Thoracic aorta (tissue), 2 donors: Measurements from ENCODE around the gene ADARB2. TPM values are rescaled to one million over a fixed set of nuclear protein-coding genes. Genes with fewer than 3 reads are reported as not detected.

ENCODE experiments used
- ATAC-seq: fragments of 150-250 bp; one replicate; pipeline ENCODE4 v1.8.0; 2017; ENCODE audit warnings: low read depth; ENCODE audit not compliant: insufficient number of reproducible peaks, low FRiP score
- DNase-seq: peaks from one replicate; pipeline ENCODE4 v3.0.0-alpha.2; 2020; ENCODE audit warnings: low spot score
- H3K27ac ChIP-seq, 2 donors: fragments of 200-600 bp; sonication (generic); 1 replicate in 1 of 2; 2 replicates in 1 of 2; pipeline ENCODE4 v1.5.1; 2016; ENCODE audit warnings: mild to moderate bottlenecking in 2 of 2, moderate library complexity in 2 of 2
- H3K27me3 ChIP-seq: fragments of 200-600 bp; sonication (generic); replicated peaks from 2 replicates; pipeline ENCODE4 v1.6.0; 2016; ENCODE audit warnings: mild to moderate bottlenecking; ENCODE audit not compliant: insufficient read depth
- H3K36me3 ChIP-seq: fragments of 200-600 bp; sonication (generic); one replicate; pipeline ENCODE4 v1.5.1; 2016
- H3K4me1 ChIP-seq, 2 donors: fragments of 200-600 bp; sonication (generic); 1 replicate in 1 of 2; 2 replicates in 1 of 2; pipeline versions ENCODE4 v1.5.1 to v1.6.0; 2016; ENCODE audit warnings: low read depth in 2 of 2, mild to moderate bottlenecking in 1 of 2; ENCODE audit not compliant: control insufficient read depth in 1 of 2
- H3K4me3 ChIP-seq: fragments of 200-600 bp; sonication (generic); 2 replicates; pipeline ENCODE4 v1.5.1; 2016; ENCODE audit warnings: mild to moderate bottlenecking
- H3K9me3 ChIP-seq: fragments of 200-600 bp; sonication (generic); 2 replicates; pipeline ENCODE4 v1.5.1; 2016
- CTCF ChIP-seq: fragments of 200-600 bp; sonication (generic); IDR thresholded peaks from one replicate; pipeline ENCODE4 v1.5.1; 2019; ENCODE audit warnings: antibody characterized with exemption
- total RNA-seq, 2 donors: library from RNA; depleted of rRNA; stranded (reverse); fragments of >200 nt; gene quantifications; one replicate each; pipeline versions ENCODE4 v1.1.0 to v1.2.3, GENCODE V29; 2016

Gene ADARB2
- total RNA-seq, 2 donors from 2014 or later = 0.71 to 3.1 TPM

GRCh38 chr10:1311726-1312125, 425.6 kb downstream of the ADARB2 start:
- no peaks in the 10 kb centered on the region for H3K27me3 ChIP-seq
- no peak overlapping the region for H3K4me3 ChIP-seq
- peaks cover 8 to 31% of the 10 kb centered on the region in 2 donors for H3K4me1 ChIP-seq
- ATAC-seq = no peak
- H3K27ac ChIP-seq = no peak overlapping the region
- H3K36me3 ChIP-seq = no peaks in the 10 kb centered on the region
- no peaks in the 10 kb centered on the region for H3K9me3 ChIP-seq
- no peak for TF ChIP-seq CTCF
- no peak for DNase-seq

DNA sequence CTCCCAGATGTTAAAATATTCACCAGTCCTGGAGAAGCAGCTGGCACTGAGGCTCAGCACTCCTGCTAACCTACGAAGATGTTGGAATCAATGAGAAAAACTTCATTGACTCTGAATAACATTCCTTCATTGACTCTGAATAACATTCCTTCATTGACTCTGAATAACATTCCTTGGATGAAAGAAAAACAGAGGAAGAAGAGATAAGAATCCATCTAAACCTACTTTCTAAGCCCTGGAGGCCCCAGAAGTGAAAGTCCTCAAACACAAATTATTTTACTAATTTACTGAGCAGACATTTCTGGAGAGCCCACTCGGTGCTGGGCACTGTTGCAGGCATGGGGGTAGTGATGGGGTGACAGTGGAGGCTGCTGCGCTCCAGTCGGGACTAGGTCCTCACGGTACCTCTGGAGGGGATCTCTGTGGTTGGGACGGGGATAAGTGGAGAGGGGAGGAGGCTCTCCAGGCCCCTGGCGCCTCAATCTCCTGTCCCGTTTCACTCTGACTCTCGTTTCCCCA, 427.0 kb downstream of the ADARB2 start:
- Histone ChIP-seq H3K4me3 (no peak overlapping the region), H3K27me3 (no peaks in the 10 kb centered on the region), H3K36me3 (no peaks in the 10 kb centered on the region), H3K27ac (no peak overlapping the region), H3K9me3 (no peaks in the 10 kb centered on the region), H3K4me1 (peaks cover 8 to 21% of the 10 kb centered on the region in 2 donors)
- no peak for TF ChIP-seq CTCF
- DNase-seq = no peak
- ATAC-seq = no peak

GRCh38 chr10:1309617-1310270, 427.6 kb downstream of the ADARB2 start:
- no peaks in the 10 kb centered on the region for H3K27me3 ChIP-seq
- no peak for ATAC-seq
- H3K4me3 ChIP-seq = no peak overlapping the region
- no peak for TF ChIP-seq CTCF
- peak overlapping the region in 1 of 2 donors; percentile 10 for H3K27ac ChIP-seq
- DNase-seq = no peak
- H3K9me3 ChIP-seq = no peaks in the 10 kb centered on the region
- no peaks in the 10 kb centered on the region for H3K36me3 ChIP-seq
- peaks cover 8 to 21% of the 10 kb centered on the region in 2 donors for H3K4me1 ChIP-seq

DNA sequence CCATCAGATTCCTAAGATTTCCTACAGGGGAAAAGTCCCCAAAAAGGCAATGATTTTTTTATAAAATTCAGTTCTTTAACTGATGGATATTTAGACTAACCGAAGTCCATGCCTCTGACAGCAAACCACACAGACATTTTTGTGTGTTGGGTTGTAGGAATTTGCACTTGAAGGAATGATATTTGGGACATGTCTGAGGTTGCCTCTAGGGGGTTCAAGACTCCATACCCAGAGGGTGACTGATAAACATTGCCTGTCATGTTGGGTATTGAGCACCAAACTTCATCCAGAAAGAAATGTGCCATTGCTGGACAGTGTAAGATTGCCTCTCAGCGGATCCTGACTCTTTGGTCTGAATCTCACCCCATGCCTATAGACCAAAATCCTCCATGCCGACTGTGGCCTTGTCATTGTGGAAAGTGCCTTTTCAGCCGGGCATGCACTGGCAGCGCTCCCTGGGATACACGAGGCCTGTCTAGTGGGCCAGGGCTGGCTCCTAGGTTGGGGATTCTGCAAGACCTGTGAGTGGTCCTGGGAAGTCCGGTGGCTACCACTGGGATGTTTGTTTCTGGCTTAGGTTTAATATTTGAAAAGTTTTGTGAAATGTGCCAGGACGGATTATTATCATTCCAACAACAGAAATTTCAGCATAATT, 428.2 kb downstream of the ADARB2 start:
- peaks cover 8 to 21% of the 10 kb centered on the region in 2 donors for H3K4me1 ChIP-seq
- ATAC-seq (no peak), DNase-seq (no peak)
- TF ChIP-seq CTCF = no peak
- no peaks in the 10 kb centered on the region for H3K36me3 ChIP-seq
- no peak overlapping the region for H3K4me3 ChIP-seq
- H3K9me3 ChIP-seq = no peaks in the 10 kb centered on the region
- H3K27ac ChIP-seq = peak overlapping the region in 1 of 2 donors; percentile 10
- H3K27me3 ChIP-seq = no peaks in the 10 kb centered on the region

GRCh38 chr10:1308173-1308961, 429.0 kb downstream of the ADARB2 start:
- Histone ChIP-seq H3K36me3 (no peaks in the 10 kb centered on the region), H3K4me3 (no peak overlapping the region), H3K9me3 (no peaks in the 10 kb centered on the region), H3K27me3 (no peaks in the 10 kb centered on the region), H3K4me1 (peaks cover 8 to 21% of the 10 kb centered on the region in 2 donors), H3K27ac (no peak overlapping the region)
- no peak for ATAC-seq
- TF ChIP-seq CTCF = no peak
- no peak for DNase-seq
